ENCODE results near the gene FLYWCH1.
"Not testable (repeated sequence)": the region's sequence is repeated elsewhere in the genome, so short reads cannot be mapped to it uniquely, and the experiment has no call there.

FLYWCH1 gene

DNA sequence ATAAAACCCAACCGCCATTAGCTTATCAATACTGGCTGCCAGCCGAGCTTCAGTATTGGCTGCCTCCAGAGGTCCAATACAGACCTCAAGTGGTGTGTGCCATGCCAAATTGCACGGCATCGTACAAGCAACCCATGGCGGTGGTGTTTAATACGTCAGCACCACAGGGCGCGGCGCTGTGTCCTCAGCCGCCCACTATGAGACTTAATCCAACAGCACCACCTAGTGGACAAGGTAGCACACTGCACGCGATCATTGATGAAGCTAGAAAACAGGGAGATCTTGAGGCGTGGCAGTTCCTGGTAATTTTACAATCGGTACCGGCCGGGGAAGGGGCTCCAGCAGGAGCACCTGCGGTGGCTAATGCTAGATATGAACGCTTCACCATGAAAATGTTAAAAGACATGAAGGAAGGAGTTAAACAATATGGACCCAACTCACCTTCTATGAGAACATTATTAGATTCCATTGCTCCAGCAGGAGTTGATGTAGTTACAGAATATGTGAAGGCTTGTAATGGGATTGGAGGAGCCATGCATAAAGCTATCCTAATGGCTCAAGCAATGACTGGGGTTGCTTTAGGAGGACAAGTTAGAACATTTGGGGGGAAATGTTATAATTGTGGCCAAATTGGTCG is 15.4 kb downstream of the FLYWCH1 start:
- DNase-seq (ENCODE audit: low read depth), result peak; percentile 53

DNA sequence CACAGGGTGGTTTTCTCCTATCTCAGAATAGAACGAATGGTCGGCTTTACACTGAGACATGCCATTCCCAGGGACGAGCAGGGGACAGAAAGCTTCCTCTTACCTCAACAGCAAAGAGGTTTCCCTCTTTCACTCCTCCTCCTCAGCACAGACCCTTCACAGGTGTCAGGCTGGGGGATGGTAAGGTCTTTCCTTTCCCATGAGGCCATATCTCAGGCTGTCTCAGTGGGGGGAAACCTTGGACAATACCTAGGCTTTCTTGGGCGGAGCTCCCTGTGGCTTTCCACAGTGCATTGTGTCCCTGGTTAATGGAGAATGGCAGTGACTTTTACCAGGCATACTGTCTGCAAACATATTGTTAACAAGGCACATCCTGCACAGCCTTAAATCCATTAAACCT is 16.4 kb downstream of the FLYWCH1 start:
- not testable (repeated sequence) for DNase-seq (ENCODE audit: low read depth)

DNA sequence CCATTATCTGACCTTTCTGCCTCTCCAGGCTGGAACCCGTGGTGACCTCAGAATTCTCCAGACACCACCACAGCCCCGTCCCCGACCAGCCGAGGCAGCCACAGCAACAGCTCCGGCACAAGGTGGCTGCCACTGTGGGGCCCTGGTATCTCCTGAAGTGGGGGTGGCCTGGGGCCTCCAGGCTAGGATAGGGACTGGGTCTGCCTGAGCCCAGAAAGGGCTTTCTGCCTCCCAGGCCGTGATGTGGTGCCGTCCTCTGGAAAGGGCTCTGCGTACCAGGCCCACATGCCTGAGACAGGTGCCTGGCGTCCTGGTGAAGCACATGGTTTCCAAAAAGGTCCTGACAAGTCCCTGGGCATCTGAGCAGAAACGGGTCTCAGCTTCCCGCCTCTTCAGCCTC is 17.1 kb downstream of the FLYWCH1 start:
- DNase-seq (ENCODE audit: low read depth), result no peak

DNA sequence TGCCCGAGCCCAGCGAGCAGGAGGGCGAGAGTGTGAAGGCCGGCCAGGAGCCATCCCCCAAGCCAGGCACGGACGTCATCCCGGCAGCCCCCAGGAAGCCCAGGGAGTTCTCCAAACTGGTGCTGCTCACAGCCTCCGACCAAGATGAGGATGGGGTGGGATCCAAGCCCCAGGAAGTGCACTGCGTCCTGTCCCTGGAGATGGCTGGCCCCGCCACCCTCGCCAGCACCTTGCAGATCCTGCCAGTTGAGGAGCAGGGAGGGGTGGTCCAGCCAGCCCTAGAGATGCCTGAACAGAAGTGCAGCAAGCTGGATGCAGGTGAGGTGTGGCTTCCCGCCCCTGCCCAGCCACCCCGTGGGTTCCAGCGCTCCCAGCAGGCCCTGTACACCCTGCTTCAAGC is 18.0 kb downstream of the FLYWCH1 start:
- DNase-seq (ENCODE audit: low read depth), result no peak

DNA sequence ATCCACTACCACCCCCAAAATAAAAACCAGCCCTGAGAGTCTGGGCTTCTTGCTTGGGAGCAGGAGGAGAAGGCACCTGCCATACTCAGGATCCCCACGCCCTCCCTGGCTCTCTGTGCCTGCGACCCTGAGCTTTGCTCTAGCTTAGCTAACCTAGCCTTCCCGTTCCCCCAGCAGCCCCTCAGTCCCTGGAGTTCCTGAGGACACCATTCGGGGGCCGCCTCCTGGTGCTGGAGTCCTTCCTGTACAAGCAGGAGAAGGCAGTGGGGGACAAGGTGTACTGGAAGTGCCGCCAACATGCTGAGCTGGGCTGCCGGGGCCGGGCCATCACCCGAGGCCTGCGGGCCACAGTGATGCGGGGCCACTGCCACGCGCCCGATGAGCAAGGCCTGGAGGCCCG is 18.5 kb downstream of the FLYWCH1 start:
- no peak for DNase-seq (ENCODE audit: low read depth)

DNA sequence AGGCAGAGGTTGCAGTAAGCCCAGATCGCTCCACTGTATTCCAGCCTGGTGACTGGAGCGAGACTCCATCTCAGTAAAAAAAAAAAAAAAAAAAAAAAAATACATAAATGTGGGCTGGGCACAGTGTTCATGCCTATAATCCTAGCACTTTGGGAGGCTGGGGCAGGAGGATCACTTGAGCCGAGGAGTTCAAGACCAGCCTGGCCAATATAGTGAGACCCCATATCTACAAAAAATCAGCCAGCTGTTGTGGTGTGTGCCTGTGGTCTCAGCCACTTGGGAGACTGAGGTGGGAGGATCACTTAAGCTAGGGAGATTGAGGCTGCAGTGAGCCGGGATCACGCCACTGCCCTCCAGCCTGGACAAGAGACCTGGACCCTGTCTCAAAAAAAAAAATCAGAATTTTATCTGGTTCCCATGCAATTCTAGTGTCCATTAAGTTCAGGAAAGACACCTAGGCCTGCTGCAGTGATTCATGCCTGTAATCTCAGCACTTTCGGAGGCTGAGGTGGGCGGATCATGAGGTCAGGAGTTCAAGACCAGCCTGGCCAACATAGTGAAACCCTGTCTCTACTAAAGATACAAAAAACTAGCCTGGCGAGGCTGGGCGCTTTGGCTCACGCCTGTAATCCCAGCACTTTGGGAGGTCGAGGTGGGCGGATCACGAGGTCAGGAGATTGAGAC is 19.6 kb downstream of the FLYWCH1 start:
- DNase-seq (ENCODE audit: low read depth), result not testable (repeated sequence)

DNA sequence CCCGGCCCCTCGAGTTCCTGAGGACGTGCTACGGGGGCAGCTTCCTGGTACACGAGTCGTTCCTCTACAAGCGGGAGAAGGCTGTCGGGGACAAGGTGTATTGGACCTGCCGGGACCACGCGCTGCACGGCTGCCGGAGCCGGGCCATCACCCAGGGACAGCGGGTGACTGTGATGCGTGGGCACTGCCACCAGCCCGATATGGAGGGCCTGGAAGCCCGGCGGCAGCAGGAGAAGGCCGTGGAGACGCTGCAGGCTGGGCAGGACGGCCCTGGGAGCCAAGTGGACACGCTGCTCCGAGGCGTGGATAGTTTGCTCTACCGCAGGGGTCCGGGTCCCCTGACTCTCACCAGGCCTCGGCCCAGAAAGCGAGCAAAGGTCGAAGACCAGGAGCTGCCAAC is 21.4 kb downstream of the FLYWCH1 start:
- no peak for DNase-seq (ENCODE audit: low read depth)

DNA sequence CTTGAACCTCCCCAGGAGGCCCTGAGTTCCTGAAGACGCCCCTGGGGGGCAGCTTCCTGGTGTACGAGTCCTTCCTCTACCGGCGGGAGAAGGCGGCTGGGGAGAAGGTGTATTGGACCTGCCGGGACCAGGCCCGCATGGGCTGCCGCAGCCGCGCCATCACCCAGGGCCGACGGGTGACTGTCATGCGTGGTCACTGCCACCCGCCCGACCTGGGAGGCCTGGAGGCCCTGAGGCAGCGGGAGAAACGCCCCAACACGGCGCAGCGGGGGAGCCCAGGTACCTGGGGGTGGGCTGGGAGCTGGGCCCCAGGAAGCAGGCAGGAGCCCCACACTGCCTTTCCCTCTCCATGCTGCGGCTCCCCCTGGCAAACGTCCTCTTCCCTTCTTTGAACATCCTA is 22.0 kb downstream of the FLYWCH1 start:
- no peak for DNase-seq (ENCODE audit: low read depth)

DNA sequence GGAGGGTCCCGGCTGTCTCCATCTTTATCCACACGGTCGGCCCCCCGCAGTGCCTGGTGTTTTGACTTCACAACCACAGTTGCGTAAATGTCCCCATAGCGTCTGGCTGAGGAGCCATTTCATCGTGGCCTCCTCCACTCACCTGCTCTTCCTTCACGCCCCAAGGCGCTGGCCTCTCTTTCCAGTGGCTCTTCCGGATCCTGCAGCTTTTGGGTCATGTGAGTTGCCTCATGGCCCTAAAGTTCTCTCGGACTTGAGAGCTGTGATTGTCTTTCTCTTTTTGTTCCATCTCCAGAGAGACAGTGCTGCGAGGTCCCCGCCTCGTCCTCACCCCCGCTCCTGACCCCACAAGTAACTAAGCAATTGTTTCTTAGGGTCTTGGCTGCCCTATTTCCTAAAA is 22.7 kb downstream of the FLYWCH1 start:
- DNase-seq (ENCODE audit: low read depth), result no peak

DNA sequence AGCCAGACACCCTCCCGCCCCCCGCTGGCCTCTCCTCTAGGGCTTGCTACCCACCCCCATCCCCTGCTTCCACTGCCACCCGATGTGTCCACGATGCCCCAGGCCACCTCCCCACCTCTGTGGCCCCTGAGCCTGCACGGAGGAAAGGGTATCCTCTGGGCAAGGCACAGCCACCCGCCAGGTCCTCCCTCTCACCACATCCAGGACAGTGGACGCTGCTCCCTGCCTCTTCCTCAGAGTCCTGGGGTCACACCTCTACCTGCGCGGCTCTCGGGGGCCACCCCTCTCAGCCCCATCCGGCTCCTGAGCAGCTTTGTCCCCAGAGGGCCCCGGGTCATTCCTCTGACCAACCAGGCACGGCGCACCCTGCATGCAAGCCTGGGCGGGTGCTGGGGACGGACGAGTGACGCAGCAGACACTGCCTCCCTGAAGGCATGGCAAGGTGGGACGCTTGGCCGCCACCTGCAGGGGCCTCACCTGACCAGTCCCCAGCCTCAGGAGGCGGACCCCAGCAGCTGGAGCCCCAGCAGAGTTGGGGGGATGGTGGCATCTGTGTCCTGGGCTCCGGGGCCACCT is 24.8 kb downstream of the FLYWCH1 start:
- DNase-seq (ENCODE audit: low read depth), result no peak

DNA sequence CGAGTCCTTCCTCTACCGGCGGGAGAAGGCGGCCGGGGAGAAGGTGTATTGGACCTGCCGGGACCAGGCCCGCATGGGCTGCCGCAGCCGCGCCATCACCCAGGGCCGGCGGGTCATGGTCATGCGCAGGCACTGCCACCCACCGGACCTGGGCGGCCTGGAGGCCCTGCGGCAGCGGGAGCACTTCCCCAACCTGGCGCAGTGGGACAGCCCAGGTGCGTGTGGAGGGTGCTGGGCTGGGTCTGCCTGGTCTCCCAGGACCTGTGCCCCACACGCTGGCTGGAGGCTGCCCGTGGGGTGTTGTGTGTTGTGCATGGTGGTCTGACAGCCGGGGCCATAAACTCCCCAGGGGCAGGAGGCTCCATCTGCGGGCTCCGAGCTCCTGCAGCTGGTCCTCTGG is 25.4 kb downstream of the FLYWCH1 start:
- no peak for DNase-seq (ENCODE audit: low read depth)

DNA sequence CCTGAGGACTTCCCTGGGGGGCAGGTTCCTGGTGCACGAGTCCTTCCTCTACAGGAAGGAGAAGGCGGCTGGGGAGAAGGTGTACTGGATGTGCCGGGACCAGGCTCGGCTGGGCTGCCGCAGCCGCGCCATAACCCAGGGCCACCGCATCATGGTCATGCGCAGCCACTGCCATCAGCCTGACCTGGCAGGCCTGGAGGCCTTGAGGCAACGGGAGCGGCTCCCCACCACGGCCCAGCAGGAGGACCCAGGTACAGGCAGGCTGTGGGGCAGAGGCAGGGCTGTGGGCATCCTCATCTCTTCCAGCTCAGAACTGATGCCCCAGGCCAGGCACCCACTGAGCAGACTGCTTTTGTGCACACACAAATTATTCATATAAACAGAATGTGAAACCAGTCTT is 26.5 kb downstream of the FLYWCH1 start:
- DNase-seq (ENCODE audit: low read depth), result no peak

DNA sequence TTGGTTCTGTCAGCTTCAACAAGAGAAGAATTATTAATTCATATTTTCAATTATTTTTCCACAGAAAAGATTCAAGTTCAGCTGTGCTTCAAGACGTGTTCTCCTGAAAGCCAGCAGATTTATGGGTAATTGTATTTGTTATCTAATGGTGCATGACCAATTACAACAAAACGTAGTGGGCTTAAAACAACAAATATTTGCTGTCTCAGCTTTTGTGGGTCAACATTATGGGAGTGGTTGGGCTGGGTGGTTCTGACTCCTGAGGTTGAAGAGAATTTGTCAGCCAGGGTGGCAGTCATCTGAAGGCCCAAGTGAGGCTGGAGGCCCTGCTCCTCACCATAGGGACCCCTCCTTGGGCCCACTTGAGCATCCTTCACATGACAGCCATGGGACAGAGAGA is 28.2 kb downstream of the FLYWCH1 start:
- DNase-seq (ENCODE audit: low read depth), result no peak

DNA sequence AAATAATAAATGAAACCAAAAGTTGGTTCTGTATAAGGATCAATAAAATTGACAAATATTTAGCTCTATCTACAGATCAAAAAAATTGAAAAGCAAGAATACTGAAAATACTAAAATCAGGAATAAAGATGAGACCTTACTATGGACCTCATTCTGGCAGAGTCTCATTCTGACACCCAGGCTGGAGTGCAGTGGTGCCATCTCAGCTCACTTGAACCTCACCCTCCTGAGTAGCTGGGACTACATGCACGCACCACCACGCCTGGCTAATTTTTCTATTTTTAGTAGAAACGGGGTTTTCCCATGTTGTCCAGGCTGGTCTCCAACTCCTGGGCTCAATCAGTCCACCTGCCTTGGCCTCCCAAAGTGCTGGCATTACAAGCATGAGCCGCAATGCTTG is 30.3 kb downstream of the FLYWCH1 start:
- no peak for DNase-seq (ENCODE audit: low read depth)

DNA sequence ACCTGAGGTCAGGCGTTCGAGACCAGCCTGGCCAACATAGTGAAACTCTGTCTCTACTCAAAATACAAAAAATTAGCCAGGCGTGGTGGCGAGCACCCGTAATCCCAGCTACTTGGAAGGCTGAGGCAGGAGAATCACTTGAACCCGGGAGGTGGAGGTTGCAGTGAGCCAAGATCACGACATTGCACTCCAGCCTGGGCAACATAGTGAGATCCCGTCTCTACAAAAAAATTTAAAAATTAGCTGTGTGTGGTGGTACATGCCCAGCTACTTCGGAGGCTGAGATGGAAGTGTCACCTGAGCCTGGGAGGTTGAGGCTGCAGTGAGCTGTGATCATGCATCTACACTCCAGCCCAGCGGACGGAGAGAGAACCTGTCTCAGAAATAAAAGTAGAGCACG is 32.0 kb downstream of the FLYWCH1 start:
- DNase-seq (ENCODE audit: low read depth), result not testable (repeated sequence)

DNA sequence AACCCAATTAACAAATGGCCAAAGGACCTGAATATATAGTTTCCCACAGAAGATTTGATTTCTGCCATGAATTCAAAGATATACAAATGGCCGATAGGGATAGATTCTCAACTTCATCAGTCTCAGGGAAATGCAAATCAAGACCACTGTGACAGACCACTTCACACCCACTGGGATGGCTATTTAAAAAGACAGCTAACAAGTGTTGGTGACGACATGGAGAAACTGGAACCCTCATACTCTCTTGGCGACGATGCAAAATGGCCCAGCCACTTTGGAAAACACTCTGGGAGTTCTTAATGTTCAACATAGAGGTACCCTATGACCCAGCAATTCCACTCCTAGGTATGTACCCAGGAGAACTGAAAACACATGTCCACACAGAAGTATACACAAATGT is 34.9 kb downstream of the FLYWCH1 start:
- no peak for DNase-seq (ENCODE audit: low read depth)

DNA sequence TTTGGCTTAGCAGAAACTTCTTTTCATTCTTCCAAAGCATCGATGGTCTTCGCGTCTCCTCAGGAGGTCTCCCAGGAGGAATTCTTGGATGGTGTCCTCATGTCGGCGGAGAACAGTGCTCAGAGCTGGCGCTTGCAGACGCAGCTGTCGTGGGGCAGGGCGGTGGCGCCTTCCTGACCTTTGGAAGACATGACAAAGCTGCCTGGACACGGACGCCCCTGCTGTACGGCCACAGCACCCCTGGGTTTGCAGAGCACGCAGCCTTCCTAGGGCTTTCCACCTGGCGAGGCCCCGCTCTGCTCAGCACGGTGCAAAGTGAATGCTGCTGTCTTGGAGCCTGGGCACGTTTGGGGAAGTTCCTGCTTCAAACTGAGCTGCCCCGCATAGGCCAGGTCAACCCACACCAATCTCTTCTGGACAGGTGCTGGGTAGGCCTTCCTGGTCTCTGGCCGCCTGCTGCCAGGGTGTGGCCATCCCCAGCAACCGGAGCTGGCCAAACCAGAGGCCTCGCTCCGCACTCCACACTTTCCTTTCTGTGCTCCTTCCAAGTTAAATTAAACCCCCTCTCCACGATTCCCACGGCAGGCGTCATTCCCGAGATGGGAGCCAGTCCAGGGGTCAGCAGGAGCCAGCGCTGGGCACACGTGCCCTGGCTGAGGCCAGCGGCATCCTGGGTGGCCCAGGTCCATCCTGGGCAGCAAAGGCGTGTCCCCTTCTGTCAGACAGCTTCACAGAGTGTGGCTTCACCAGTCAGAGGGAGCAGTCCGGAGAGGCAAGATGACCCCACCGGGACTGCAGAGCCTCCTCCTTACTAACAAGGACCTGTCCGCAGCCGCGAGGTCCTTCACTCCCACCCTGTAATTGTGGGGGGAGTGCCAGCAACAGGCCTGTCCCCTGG is 37.3 kb downstream of the FLYWCH1 start:
- DNase-seq (ENCODE audit: low read depth), result no peak

DNA sequence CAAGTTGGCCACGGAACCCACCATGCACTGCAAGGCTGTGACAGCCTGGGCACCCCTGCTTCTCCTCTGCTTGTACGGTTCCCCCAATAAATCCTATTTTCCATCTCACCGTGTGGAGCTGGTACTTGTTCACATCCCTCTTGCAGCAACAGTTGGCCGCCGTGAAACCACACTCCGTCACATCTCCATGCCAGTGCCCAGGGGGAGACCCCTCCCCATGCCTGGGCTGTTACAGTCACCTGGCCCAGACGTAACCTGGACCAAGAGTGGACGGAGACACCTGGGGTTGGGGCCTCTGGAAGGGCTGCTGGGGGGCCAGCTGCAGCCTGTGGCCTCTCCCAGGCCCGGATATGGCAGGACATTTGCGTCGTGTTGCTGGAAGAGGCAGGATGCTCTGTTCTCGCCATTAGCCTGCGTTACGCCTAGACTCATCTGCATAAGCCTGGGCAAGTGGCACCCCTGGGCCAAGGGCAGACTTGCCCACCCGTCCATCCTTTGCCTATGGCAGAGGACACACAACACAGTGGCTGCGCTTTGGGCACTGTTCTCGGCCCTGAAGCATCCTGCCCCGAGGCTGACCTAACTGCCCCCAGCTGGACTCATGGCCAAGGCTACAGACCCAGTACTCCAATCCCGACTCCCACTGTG is 38.1 kb downstream of the FLYWCH1 start:
- DNase-seq (ENCODE audit: low read depth), result no peak

DNA sequence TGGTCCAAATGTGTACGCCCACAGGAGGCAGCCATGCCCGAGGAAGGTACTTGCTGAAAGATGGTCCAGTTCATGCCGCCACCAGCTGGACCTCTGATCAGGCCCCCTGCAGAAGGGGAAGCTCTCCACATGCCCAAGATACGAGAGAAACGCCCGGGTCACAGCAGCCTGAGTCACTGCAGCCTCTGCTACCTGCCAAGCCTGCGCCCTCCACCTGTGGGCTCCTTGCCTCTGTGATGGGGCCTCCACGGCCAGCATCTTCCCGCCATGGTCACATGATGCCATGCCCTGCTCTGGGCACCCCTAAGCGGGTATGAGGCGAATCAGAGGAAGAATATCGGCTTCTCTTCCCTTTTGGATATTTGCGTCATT is 38.6 kb downstream of the FLYWCH1 start:
- no peak for DNase-seq (ENCODE audit: low read depth)

DNA sequence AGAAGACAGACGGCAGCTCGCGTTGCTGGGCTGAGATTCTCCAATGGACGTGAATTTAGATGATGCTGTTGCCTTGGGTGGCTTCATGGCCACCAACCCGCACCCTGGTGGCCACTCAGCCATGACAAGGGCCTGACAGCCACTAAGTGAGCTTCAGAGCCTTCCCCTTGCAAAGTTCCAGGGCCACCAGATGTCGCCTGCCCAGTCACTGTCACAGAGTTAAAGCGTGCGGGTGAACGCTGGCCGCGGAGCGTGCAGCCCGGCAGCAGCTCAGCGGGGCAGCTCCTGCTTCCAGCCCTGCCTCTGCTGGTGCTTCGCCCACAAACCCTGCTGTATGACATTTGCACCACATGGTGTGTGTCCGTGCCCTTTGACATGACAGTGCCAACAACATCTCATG is 39.0 kb downstream of the FLYWCH1 start:
- DNase-seq (ENCODE audit: low read depth), result no peak

DNA sequence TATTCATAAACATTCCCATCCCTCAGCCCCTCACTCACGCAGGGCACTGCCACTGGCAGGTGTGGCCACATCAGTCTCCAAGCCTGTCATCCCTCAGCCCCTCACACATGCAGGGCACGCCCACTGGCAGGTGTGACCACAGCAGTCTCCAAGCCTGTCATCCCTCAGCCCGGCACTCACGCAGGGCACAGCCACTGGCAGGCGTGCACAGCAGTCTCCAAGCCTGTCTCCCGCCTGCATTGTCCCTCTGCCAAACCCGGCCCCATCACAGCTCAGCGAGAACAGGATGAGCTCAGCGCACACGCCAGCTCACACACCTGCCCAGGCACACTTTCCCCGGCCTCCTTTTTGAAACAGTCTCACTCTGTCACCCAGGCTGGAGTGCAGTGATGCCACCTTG is 40.9 kb downstream of the FLYWCH1 start:
- DNase-seq (ENCODE audit: low read depth), result no peak

Data from CMK (cell line).